Erythroblast (primary cell): ENCODE data around the gene SOCS7.

Experiments
- DNase-seq, 2 experiments: peaks; one replicate each; lab custom pipeline; 2025; lab: John Stamatoyannopoulos, UW
- GATA1 ChIP-seq: IDR thresholded peaks from 2 replicates; pipeline ENCODE4 v1.6.1; 2011; ENCODE audit warnings: low read depth, mild to moderate bottlenecking, control low read depth, low read length, moderate library complexity
- POLR2A ChIP-seq: IDR thresholded peaks from 2 replicates; pipeline ENCODE4 v1.6.1; 2011; ENCODE audit warnings: mild to moderate bottlenecking, low read length

The SOCS7 gene

DNA sequence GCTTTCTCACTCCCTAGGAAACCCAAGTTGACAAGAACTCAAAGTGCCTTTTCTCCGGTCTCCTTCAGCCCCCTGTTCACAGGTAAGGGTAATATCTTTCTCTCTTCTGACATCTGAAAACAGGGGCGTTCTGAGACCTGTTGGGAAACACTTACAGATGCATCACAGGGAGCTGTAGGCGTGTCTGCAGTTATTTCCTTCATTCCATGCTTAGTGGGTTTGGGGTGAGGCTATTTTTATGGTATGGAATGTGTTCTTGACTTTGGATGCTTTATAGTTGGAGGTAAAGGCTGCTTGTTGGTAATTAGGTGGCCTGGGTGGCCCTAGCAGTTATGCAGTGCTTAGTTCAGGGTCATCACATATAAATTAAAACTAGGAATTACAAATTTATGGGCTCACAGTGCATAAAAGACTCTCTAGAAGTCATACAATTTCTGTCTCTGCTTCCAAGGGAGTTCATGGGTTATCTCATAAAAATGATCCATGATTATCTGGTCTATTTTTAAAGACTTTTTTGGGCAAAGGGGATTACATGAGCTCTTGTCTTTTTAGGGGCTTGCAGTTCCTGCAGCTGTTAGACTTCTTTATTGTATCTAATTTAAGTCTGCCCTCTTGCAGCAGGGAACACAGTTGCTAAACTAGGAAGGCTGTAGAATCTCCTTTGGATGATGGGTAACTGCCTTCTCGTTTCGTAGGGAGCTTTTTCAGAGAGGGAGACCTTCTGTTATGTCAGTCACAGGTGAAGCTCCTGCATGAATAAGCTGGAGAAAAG lies 10.2 kb downstream of the SOCS7 start:
- no peak for DNase-seq
- TF ChIP-seq GATA1 (no peak), POLR2A (no peak)

DNA sequence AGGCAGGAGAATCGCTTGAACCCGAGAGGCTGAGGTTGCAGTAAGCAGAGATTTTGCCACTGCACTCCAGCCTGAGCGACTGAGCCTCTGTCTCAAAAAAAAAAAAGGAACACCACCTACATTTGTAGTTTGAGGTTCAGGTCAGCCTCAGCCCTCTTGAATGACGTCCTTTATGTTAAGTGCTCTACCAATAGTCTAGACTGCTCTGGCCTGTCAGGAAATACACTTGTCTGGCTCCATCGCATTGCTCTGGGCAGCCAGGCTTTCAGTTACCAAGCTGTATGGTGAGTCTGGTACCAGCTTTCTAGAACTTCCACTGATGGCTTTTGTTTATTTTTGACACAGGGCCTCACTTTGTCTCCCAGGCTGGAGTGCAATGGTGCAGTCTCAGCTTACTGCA lies 11.4 kb downstream of the SOCS7 start:
- TF ChIP-seq POLR2A: no peak
- no peak for DNase-seq

DNA sequence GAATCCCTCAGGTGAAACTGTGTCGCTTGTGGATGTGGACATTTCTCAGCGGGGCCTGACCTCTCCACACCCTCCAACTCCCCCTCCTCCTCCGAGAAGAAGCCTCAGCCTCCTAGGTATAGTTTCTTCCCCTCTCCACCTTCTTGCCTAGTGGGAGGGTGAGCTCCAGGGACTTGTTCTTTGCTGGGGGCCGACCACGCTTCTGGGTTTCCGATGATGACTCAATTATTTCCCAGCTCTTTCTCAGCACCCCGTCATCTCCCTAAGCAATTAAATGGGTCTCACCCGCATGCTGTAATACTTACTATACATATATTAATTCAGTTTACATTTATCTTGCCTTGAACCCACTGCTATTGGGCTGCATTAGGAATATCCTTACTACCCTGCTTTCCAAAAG lies 13.1 kb downstream of the SOCS7 start:
- TF ChIP-seq POLR2A (no peak), GATA1 (no peak)
- DNase-seq: no peak

DNA sequence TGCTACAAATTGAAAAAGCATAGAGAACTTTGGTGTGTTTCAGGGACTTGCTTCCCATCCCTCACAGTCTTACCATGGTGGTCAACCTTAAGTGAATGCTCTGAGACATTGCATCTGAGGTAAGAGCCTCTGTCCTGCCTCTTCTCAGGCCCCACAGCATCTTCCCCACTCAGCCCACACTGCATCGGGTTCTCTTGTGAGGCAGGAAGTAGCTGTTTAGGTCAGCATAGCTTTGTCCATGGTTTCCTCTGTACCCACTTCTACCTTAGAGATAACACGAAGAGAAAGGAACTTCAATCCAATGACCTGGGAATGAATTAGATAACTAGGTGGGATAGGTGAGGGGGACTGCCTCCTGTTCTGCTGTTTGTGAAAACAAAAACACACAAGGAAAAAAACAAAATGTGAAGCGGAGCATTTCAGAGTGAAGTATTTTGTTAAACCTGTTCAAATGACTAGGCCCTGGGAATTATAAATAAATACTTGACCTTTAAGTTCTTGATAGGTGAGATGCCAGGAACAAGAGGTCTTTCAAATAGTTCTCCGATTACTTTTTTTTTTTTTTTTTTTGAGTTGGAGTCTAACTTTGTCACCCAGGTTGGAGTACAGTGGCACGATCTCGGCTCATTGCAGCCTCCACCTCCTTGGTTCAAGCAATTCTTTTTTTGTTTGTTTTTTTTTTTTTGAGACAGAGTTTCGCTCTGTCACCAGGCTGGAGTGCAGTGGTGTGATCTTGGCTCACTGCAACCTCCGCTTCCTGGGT lies 17.7 kb downstream of the SOCS7 start:
- DNase-seq: no peak
- TF ChIP-seq POLR2A: no peak
- TF ChIP-seq GATA1: no peak

DNA sequence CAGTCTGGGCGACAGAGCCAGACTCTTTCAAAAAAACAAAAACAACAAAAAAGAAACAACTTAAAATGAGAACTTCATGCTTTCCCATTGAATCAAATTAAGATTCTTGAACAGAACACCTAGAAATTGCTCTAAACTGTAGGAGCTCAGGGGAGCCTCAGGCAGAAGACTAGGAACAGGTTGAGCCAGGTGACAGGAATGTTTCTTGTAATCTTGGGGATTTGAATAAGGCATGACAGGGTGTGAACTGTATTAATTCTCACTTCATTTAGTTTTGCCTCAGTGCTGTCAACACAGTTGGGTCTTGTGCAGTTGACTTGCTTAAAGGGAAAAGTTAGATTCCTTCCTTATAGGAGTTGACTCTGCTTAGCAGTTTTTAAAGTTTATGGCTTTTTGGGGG lies 27.8 kb downstream of the SOCS7 start:
- DNase-seq: no peak
- TF ChIP-seq GATA1 (no peak), POLR2A (no peak)

DNA sequence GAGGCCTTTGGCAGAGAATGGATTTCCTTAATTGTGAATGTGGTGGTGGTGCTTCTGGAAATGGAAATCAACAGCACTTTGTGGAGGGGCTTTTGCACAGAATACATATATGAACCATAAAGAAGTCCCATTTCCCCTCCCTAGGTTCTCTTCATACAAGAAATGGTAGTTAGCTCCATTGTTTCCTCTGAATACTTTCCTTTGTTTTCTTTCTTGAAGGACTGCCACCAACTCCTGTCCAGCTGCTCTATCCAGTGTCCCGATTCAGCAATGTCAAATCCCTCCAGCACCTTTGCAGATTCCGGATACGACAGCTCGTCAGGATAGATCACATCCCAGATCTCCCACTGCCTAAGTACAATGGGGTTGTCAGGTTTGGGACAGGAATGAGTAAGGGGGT lies 43.4 kb downstream of the SOCS7 start:
- TF ChIP-seq GATA1 (no peak), POLR2A (no peak)
- no peak for DNase-seq

DNA sequence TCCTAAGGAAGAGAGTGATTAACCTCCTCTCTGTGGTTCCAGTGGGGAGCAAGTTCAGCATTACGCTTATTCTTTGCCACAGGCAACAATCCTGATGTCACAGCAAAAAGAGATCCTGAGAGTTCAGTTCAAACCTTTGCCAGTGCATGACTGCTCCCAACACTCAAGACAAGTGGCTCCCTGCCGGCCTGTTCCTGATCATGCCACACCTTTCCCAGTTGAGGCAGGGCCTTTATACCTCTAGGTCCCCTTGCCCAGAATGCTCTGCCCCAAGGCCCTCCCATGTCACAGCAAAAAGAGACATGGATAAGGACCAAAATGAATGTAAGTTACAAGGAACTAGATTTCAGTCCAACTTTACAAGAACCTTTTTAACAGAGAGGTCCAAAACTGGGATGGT lies 45.6 kb downstream of the SOCS7 start:
- DNase-seq: no peak

DNA sequence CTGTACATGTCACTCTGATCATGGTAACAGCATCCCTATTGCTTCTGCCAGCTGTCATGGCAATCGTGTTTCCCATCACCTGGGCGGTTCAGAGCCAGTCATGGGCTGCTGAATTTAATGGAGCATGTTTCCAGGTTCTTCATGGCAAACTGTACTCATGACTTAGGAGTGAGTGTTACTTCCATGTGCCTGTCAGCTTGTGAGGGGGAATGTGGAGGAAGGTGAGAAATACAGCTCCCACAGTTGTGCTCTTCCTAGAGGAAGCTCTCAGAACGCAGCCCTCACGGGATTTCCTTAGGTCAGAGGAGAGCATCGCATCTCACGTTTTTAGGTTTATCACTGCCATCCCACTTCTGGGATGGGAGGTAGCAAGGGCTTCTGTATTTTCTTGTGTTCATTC lies 48.6 kb downstream of the SOCS7 start:
- no peak for DNase-seq
- TF ChIP-seq GATA1: no peak
- TF ChIP-seq POLR2A: no peak

More for the DNA sequence above, 45.6 kb downstream of the SOCS7 start:
- TF ChIP-seq GATA1 (no peak), POLR2A (no peak)

DNA sequence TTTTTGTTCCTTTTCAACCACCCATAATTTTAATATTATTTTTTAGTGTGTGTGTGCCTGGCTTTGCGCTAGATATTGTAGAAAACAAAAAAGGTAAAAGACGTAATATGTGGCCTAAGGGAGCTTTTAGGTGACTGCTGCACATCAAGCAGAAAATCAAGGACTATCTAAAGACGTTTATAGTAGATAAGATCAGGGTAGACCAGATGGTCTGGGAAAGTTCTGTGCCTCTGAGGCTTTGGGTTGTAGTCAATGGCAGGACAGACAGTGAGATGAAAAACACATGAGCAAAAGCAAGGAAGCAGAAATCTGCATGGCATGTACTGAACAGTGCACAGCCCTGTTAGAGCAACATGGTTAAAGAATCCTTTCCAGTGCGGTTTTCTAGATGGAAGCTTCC lies 49.8 kb downstream of the SOCS7 start:
- no peak for DNase-seq
- no peak for TF ChIP-seq POLR2A
- no peak for TF ChIP-seq GATA1

DNA sequence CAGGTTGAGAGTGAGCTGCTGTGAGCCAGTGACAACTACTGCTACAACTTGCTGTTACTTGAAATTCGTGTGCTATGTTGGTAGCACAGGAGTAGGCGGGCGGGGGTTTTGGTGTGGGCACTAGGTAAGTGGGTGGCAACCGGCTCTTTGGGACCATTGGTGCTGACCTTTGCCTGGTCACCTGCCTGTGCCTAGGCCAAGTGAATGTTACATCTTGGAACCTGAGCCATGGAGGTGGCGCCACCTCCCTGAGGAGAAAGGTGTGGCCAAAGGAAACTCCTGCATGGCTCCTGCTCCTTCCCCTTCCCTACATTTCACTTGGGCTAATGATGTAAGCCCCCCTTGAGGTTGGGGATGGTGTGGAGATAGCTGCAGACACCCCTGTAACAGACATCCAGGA lies 51.3 kb downstream of the SOCS7 start:
- no peak for DNase-seq
- TF ChIP-seq POLR2A (no peak), GATA1 (no peak)

DNA sequence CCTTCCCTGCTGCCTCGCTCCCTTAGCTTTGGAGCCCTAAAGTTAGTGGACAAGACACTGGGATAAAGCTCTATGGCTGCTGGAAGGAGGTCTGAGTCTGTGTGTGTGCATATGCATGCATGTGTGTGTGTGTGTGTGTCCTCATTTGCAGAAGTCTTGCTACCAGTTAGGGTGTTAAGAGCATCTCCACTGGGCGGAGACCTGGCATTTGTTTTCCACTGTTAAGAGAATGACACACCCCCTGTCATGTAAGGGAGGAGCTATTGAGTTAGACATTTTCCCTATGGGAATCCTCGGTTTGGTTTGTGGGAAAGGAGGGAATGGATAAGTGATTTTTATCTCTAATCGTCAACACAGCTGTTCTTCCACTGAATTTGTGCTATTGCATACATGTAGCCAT lies 51.8 kb downstream of the SOCS7 start:
- TF ChIP-seq GATA1 (no peak), POLR2A (no peak)
- peak in 1 of 2 experiments; percentile 32 for DNase-seq

DNA sequence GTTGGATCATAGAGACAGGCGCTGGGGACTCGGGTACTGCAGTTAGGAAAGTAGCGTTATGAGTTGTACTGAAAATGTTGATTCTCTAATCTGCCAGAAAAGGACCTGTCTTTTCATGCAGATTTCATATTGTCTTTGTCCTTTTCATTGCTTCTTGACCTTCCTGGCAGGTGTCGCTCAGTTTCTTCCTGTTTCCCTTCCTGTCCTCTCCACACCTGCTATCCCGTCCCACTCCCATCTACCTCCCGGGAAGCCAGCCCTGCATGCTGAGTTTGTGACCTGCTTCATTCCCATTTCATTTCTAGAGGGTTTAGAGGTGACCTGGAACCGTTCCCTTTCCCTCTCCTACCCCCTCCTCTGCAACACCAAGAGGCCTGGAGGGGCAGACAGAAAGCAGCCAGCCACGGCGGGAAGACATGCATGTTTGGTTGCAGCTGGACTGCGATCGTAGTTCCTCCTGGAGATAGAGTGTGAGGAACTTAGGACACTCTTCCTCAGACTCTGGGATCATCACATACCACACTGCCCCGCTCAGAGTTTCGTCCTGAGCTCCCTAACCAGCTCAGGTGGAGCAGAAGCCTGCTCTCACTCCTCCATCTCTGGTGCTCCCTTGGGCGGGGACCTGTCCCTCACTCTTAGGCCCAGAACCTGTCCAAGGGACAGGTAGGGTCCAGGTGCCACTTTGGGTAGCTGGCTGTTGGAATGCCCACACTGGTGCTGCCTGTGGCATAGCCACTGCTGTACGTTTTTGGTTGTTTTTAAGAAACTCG lies 52.7 kb downstream of the SOCS7 start:
- DNase-seq: no peak

DNA sequence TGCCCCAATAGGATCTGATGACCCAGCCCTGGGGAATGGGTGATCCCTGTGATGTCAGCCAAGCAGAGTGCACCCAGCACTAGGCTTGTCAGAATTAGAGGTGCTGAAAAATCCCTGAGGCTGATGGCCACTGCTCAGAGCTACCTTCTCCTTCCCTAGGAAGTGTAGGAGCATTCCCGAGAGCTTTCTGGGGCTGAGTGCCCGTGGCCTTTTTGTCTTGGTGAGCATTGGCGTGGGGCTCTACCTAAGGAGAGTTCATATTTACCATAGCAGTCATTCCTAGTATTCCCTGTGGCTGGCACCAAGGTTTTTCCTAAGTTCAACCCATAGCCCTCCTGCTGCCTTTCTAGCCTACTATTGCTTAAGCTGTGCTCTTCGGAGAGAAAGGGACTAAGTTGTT lies 54.0 kb downstream of the SOCS7 start:
- TF ChIP-seq GATA1: no peak
- no peak for TF ChIP-seq POLR2A
- no peak for DNase-seq

More for the DNA sequence above, 52.7 kb downstream of the SOCS7 start:
- no peak for TF ChIP-seq GATA1
- TF ChIP-seq POLR2A: no peak

DNA sequence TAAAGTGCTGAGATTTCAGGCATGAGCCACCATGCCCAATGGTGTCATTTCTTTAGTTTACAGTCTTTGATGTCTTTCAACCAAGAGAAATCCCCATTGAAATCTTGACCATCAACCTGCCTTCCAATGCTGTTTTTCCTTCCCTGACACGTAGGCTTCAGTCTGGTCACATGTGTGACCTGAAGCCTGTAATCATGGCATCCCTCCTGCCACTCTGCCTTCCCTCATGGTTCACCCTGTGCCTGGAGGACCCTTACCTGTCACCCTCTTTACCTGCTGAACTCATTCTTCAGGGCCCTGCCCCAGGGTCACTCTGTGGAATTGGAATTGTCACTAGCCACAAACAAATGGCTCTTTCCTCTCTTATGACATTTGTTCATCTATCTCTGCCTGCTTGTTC lies 58.6 kb downstream of the SOCS7 start:
- TF ChIP-seq POLR2A (no peak), GATA1 (no peak)
- no peak for DNase-seq
